Glutamatergic neuron (in vitro differentiated cells): ENCODE results near the gene AP4M1. TPM values are rescaled to one million over a fixed set of nuclear protein-coding genes. Genes with fewer than 3 reads are reported as not detected.

ENCODE experiments used
- DNase-seq: peaks from one replicate; pipeline ENCODE4 v3.0.0; 2022
- H3K27ac Mint-ChIP-seq: one replicate; pipeline ENCODE4 v1.8.0; 2020; ENCODE audit warnings: mild to moderate bottlenecking, mixed read lengths, inconsistent platforms; ENCODE audit not compliant: unreplicated experiment
- H3K27me3 Mint-ChIP-seq: one replicate; pipeline ENCODE4 v1.8.0; 2020; ENCODE audit warnings: mild to moderate bottlenecking, moderate library complexity, mixed read lengths, inconsistent platforms; ENCODE audit not compliant: unreplicated experiment
- H3K36me3 Mint-ChIP-seq: one replicate; pipeline ENCODE4 v1.8.0; 2020; ENCODE audit warnings: mild to moderate bottlenecking, mixed read lengths, inconsistent platforms; ENCODE audit not compliant: unreplicated experiment
- H3K4me1 Mint-ChIP-seq: one replicate; pipeline ENCODE4 v1.8.0; 2020; ENCODE audit warnings: mild to moderate bottlenecking, low read depth, mixed read lengths, inconsistent platforms; ENCODE audit not compliant: unreplicated experiment
- H3K4me3 Mint-ChIP-seq: one replicate; pipeline ENCODE4 v1.8.0; 2020; ENCODE audit warnings: mild to moderate bottlenecking, mixed read lengths, inconsistent platforms; ENCODE audit not compliant: unreplicated experiment
- H3K9me3 Mint-ChIP-seq: one replicate; pipeline ENCODE4 v1.8.0; 2020; ENCODE audit warnings: mild to moderate bottlenecking, moderate library complexity, mixed read lengths, inconsistent platforms; ENCODE audit not compliant: unreplicated experiment
- CTCF ChIP-seq: fragments of 200-600 bp; sonication (generic); IDR thresholded peaks from one replicate; pipeline ENCODE4 v1.5.0; 2021; ENCODE audit not compliant: partially characterized antibody, unreplicated experiment
- total RNA-seq: library from RNA; stranded (reverse); fragmentation: NEBNext Ultra II Directional; extraction: Animal tissue kit (Norgen Biotek cat#: 25700); gene quantifications from one replicate; pipeline ENCODE4 v1.2.1, GENCODE V29; 2021; ENCODE audit not compliant: unreplicated experiment

The AP4M1 gene
- total RNA-seq, 1 donor from 2014 or later = 25.9 TPM

GRCh38 chr7:100061518-100062193 is 39.8 kb upstream of the AP4M1 start:
- peaks cover 7% of the 10 kb centered on the region for H3K27me3 Mint-ChIP-seq
- peak; percentile 32 for DNase-seq
- H3K4me1 Mint-ChIP-seq = peaks cover 5% of the 10 kb centered on the region
- peaks cover 3% of the 10 kb centered on the region for H3K9me3 Mint-ChIP-seq
- H3K36me3 Mint-ChIP-seq = peaks cover 13% of the 10 kb centered on the region
- H3K4me3 Mint-ChIP-seq = peak overlapping the region; percentile 37
- TF ChIP-seq CTCF = no peak
- peak overlapping the region; percentile 65 for H3K27ac Mint-ChIP-seq

GRCh38 chr7:100063376-100063775 is 38.1 kb upstream of the AP4M1 start:
- DNase-seq = no peak
- peaks cover 7% of the 10 kb centered on the region for H3K27me3 Mint-ChIP-seq
- H3K9me3 Mint-ChIP-seq = peaks cover 5% of the 10 kb centered on the region
- H3K4me3 Mint-ChIP-seq = no peak overlapping the region
- no peak overlapping the region for H3K27ac Mint-ChIP-seq
- H3K36me3 Mint-ChIP-seq = peaks cover 16% of the 10 kb centered on the region
- H3K4me1 Mint-ChIP-seq = peaks cover 5% of the 10 kb centered on the region
- no peak for TF ChIP-seq CTCF

DNA sequence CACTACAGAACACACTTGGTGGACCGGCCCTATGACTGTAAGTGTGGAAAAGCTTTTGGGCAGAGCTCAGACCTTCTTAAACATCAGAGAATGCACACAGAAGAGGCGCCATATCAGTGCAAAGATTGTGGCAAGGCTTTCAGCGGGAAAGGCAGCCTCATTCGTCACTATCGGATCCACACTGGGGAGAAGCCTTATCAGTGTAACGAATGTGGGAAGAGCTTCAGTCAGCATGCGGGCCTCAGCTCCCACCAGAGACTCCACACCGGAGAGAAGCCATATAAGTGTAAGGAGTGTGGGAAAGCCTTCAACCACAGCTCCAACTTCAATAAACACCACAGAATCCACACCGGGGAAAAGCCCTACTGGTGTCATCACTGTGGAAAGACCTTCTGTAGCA is 37.3 kb upstream of the AP4M1 start:
- H3K36me3 Mint-ChIP-seq = peaks cover 16% of the 10 kb centered on the region
- DNase-seq = no peak
- H3K4me3 Mint-ChIP-seq = no peak overlapping the region
- H3K4me1 Mint-ChIP-seq = peaks cover 5% of the 10 kb centered on the region
- H3K27me3 Mint-ChIP-seq = peaks cover 7% of the 10 kb centered on the region
- H3K9me3 Mint-ChIP-seq = peaks cover 5% of the 10 kb centered on the region
- no peak for TF ChIP-seq CTCF
- H3K27ac Mint-ChIP-seq = no peak overlapping the region

GRCh38 chr7:100065452-100066186 is 35.8 kb upstream of the AP4M1 start:
- peaks cover 13% of the 10 kb centered on the region for H3K9me3 Mint-ChIP-seq
- peaks cover 20% of the 10 kb centered on the region for H3K36me3 Mint-ChIP-seq
- no peak overlapping the region for H3K4me3 Mint-ChIP-seq
- DNase-seq = no peak
- peak overlapping the region; percentile 17 for H3K27ac Mint-ChIP-seq
- no peak for TF ChIP-seq CTCF
- H3K4me1 Mint-ChIP-seq = peaks cover 5% of the 10 kb centered on the region
- H3K27me3 Mint-ChIP-seq = peaks cover 11% of the 10 kb centered on the region

GRCh38 chr7:100066953-100067352 is 34.5 kb upstream of the AP4M1 start:
- no peak for DNase-seq
- peaks cover 12% of the 10 kb centered on the region for H3K27me3 Mint-ChIP-seq
- H3K9me3 Mint-ChIP-seq = peaks cover 25% of the 10 kb centered on the region
- peaks cover 33% of the 10 kb centered on the region for H3K36me3 Mint-ChIP-seq
- no peaks in the 10 kb centered on the region for H3K4me1 Mint-ChIP-seq
- H3K27ac Mint-ChIP-seq = no peak overlapping the region
- no peak overlapping the region for H3K4me3 Mint-ChIP-seq
- no peak for TF ChIP-seq CTCF
